IMR-90 (cell line): ENCODE results near the gene CCDC92. TPM values are rescaled to one million over a fixed set of nuclear protein-coding genes. Genes with fewer than 3 reads are reported as not detected.

ENCODE experiments used
- ATAC-seq: fragments of 200-7000 bp; cut with Tn5 transposase; 2 replicates; pipeline ENCODE4 v1.9.1; 2020; ENCODE audit warnings: low read depth, mild to moderate bottlenecking, moderate library complexity
- BruUV-seq: library from RNA; stranded (reverse); fragments of 400-500 nt; replicated peaks from 2 replicates; lab custom pipeline; 2021; lab: Mats Ljungman, UMichigan
- CTCF ChIA-PET: fragments of 300-600 bp; formaldehyde crosslinking; extraction: SDS; loops from one replicate; lab custom pipeline; 2021; ENCODE audit warnings: antibody characterized with exemption; lab: Yijun Ruan, JAX
- POLR2A ChIA-PET: fragments of 300-600 bp; sonication (Branson Sonifier 250); formaldehyde crosslinking; loops from one replicate; lab custom pipeline; 2022; ENCODE audit warnings: antibody characterized with exemption; ENCODE audit not compliant: unreplicated experiment; lab: Charles Lee
- DNase-seq: peaks from one replicate; pipeline ENCODE4 v3.0.0; 2013
- H2AFZ ChIP-seq: replicated peaks from 2 replicates; pipeline ENCODE3; 2013; ENCODE audit warnings: low read length, mild to moderate bottlenecking; ENCODE audit not compliant: poor library complexity
- H2AK5ac ChIP-seq: 2 replicates; pipeline ENCODE4 v1.6.1; 2013; ENCODE audit warnings: low read depth, low read length, inconsistent platforms
- H2AK9ac ChIP-seq: replicated peaks from 2 replicates; pipeline ENCODE3; 2013; ENCODE audit warnings: mild to moderate bottlenecking, low read depth, low read length, moderate library complexity; ENCODE audit not compliant: poor library complexity
- H2BK120ac ChIP-seq: 2 replicates; pipeline ENCODE4 v1.6.1; 2013; ENCODE audit warnings: low read depth, low read length, inconsistent platforms
- H2BK15ac ChIP-seq: 3 replicates; pipeline ENCODE4 v1.6.1; 2013; ENCODE audit warnings: low read depth, low read length, inconsistent platforms
- H2BK20ac ChIP-seq: 2 replicates; pipeline ENCODE4 v1.6.1; 2013; ENCODE audit warnings: low read depth, mild to moderate bottlenecking, inconsistent platforms, low read length, moderate library complexity
- H2BK5ac ChIP-seq: 2 replicates; pipeline ENCODE4 v1.6.1; 2013; ENCODE audit warnings: mild to moderate bottlenecking, low read depth, low read length, inconsistent platforms; ENCODE audit not compliant: poor library complexity, severe bottlenecking
- H3K14ac ChIP-seq: replicated peaks from 2 replicates; pipeline ENCODE4 v1.6.1; 2013; ENCODE audit warnings: low read depth, low read length, inconsistent platforms
- H3K18ac ChIP-seq: 2 replicates; pipeline ENCODE4 v1.6.1; 2013; ENCODE audit warnings: low read depth, low read length, control low read depth
- H3K23ac ChIP-seq: 2 replicates; pipeline ENCODE4 v1.6.1; 2013; ENCODE audit warnings: low read depth, low read length, inconsistent platforms
- H3K27ac ChIP-seq: 2 replicates; pipeline ENCODE4 v1.5.1; 2013; ENCODE audit warnings: mild to moderate bottlenecking, control low read depth, low read length; ENCODE audit not compliant: insufficient read depth
- H3K27me3 ChIP-seq: 2 replicates; pipeline ENCODE4 v1.6.1; 2013; ENCODE audit warnings: low read length; ENCODE audit not compliant: control insufficient read depth, insufficient read depth
- H3K36me3 ChIP-seq: 2 replicates; pipeline ENCODE4 v1.6.1; 2013; ENCODE audit warnings: low read length, mixed read lengths; ENCODE audit not compliant: control insufficient read depth, insufficient read depth
- H3K4ac ChIP-seq: 2 replicates; pipeline ENCODE4 v1.6.1; 2013; ENCODE audit warnings: low read depth, low read length, inconsistent platforms
- H3K4me1 ChIP-seq: 2 replicates; pipeline ENCODE4 v1.6.1; 2013; ENCODE audit warnings: low read length, mixed read lengths; ENCODE audit not compliant: control insufficient read depth, insufficient read depth
- H3K4me2 ChIP-seq: 2 replicates; pipeline ENCODE4 v1.6.1; 2013; ENCODE audit warnings: low read depth, mild to moderate bottlenecking, control low read depth, low read length, moderate library complexity
- H3K4me3 ChIP-seq: 2 replicates; pipeline ENCODE4 v1.5.1; 2013; ENCODE audit warnings: low read depth, mild to moderate bottlenecking, control low read depth, low read length, moderate library complexity; ENCODE audit not compliant: insufficient read depth
- H3K56ac ChIP-seq: 2 replicates; pipeline ENCODE4 v1.6.1; 2013; ENCODE audit warnings: low read length, inconsistent platforms; ENCODE audit not compliant: insufficient read depth; ENCODE audit errors: extremely low read depth
- H3K79me1 ChIP-seq, 2 experiments: 2 replicates each; pipeline ENCODE4 v1.6.1; 2013; ENCODE audit warnings: low read length in 2 of 2, inconsistent platforms in 1 of 2, low read depth in 1 of 2
- H3K9ac ChIP-seq: 2 replicates; pipeline ENCODE4 v1.6.1; 2013; ENCODE audit warnings: low read depth, low read length, control low read depth
- H3K9me1 ChIP-seq: 2 replicates; pipeline ENCODE4 v1.6.1; 2013; ENCODE audit warnings: low read length, inconsistent platforms; ENCODE audit not compliant: insufficient read depth
- H3K9me3 ChIP-seq: 2 replicates; pipeline ENCODE4 v1.6.1; 2013; ENCODE audit warnings: low read length; ENCODE audit not compliant: control insufficient read depth, insufficient read depth
- H4K20me1 ChIP-seq: 2 replicates; pipeline ENCODE4 v1.6.1; 2013; ENCODE audit warnings: low read length, inconsistent platforms; ENCODE audit not compliant: insufficient read depth
- H4K5ac ChIP-seq: 2 replicates; pipeline ENCODE4 v1.6.1; 2013; ENCODE audit warnings: mild to moderate bottlenecking, low read depth, low read length, control low read depth
- H4K8ac ChIP-seq, 2 experiments: 2 replicates each; pipeline ENCODE4 v1.6.1; 2013; ENCODE audit warnings: low read depth in 2 of 2, low read length in 2 of 2, control low read depth in 1 of 2, inconsistent platforms in 1 of 2
- H4K91ac ChIP-seq: 2 replicates; pipeline ENCODE4 v1.6.1; 2013; ENCODE audit warnings: low read depth, low read length, inconsistent platforms; ENCODE audit not compliant: insufficient read depth
- CHD1 ChIP-seq: IDR thresholded peaks from 2 replicates; pipeline ENCODE4 v1.6.1; 2012; ENCODE audit warnings: low read depth, low read length, improper control_type of control experiment
- RCOR1 ChIP-seq: IDR thresholded peaks from 2 replicates; pipeline ENCODE4 v1.6.1; 2012; ENCODE audit warnings: mild to moderate bottlenecking, low read length, improper control_type of control experiment; ENCODE audit not compliant: insufficient replicate concordance
- WGBS, 2 experiments: methylation state at CpG; one replicate each; pipeline versions ENCODE4 v1.1.5 to v1.1.7; 2013; ENCODE audit warnings: missing lambda C conversion rate in 2 of 2; ENCODE audit not compliant: insufficient read length in 1 of 2; ENCODE audit errors: extremely low coverage in 2 of 2; 5-methylcytosine and 5-hydroxymethylcytosine counted together
- dilution Hi-C: fragments of 300-500 bp; cut with HindIII; formaldehyde crosslinking; loops from one replicate; pipeline ENCODE4 v1.14.3; 2018; ENCODE audit warnings: low sequenced_read_pairs; ENCODE audit not compliant: unreplicated experiment
- in situ Hi-C: fragments of 300-500 bp; cut with MboI; formaldehyde crosslinking; loops from 3 replicates; pipeline ENCODE4 v1.14.3; 2019; ENCODE audit warnings: low sequenced_read_pairs, inconsistent platforms, mixed read lengths
- intact Hi-C: fragments of 100-400 bp; cut with micrococcal nuclease; formaldehyde crosslinking; loops from 2 replicates; pipeline ENCODE4 v1.10.0; 2022
- polyA plus RNA-seq, 3 experiments: library from polyadenylated mRNA; depleted of rRNA; stranded (reverse); fragments of >200 nt; gene quantifications; 2 replicates each; pipeline ENCODE4 v1.2.3, GENCODE V29; 2012; ENCODE audit warnings: low replicate concordance in 1 of 3
- total RNA-seq: library from RNA; depleted of rRNA; stranded (reverse); fragments of >200 nt; gene quantifications from 2 replicates; pipeline ENCODE4 v1.2.3, GENCODE V29; 2012

CCDC92 gene
- total and polyA plus RNA-seq, 2 of the 4 experiments (the other 2 are of a cell fraction): 5.7 to 55.5 TPM

GRCh38 chr12:123924539-123924938 lies 48.1 kb downstream of the CCDC92 start:
- Histone ChIP-seq H3K79me1 (no peaks in the 10 kb centered on the region), H3K4me1 (no peaks in the 10 kb centered on the region), H3K4ac (no peak overlapping the region), H3K9me3 (no peaks in the 10 kb centered on the region), H3K4me3 (no peak overlapping the region), H3K56ac (no peak overlapping the region), H3K9me1 (peaks cover 2% of the 10 kb centered on the region; the same call in 1 of the 2 replicates), H3K14ac (no peak overlapping the region), H4K91ac (no peak overlapping the region), H3K23ac (no peak overlapping the region), H4K8ac (no peak overlapping the region), H2BK15ac (no peak overlapping the region), H2BK120ac (no peak overlapping the region), H2BK5ac (no peak overlapping the region), H2AK5ac (no peak overlapping the region), H4K5ac (no peak overlapping the region), H3K9ac (no peak overlapping the region), H2AFZ (no peak overlapping the region), H3K18ac (no peak overlapping the region), H2BK20ac (no peak overlapping the region), H4K20me1 (no peaks in the 10 kb centered on the region), H2AK9ac (no peak overlapping the region), H3K36me3 (no peaks in the 10 kb centered on the region; the same call in 1 of the 2 replicates), H3K4me2 (no peak overlapping the region), H3K27ac (no peak overlapping the region), H3K27me3 (no peaks in the 10 kb centered on the region)
- intact Hi-C loops (no loop called here), dilution Hi-C loops (no loop called here), in situ Hi-C loops (no loop called here)
- ATAC-seq (no peak), DNase-seq (no peak)
- ChIA-PET POLR2A (no interaction called here), CTCF (no interaction called here)
- WGBS, 2 experiments: 100% methylated on average over 1 of the region's 4 CpGs; no CpG with 5 or more reads in 1 of the 2 experiments
- TF ChIP-seq CHD1: no peak
- no peak for TF ChIP-seq RCOR1
- no TSS peak for BruUV-seq
